ENCODE results near the gene IL12RB1.

- no peak for TF ChIP-seq POLR2A (IDR thresholded peaks at IDR 0.05)
- no peak for TF ChIP-seq CTCF (IDR thresholded peaks at IDR 0.05)
Observed at GRCh38 chr19:18021121-18021755, 65.5 kb downstream of the IL12RB1 start.

All from lower leg skin (tissue), 3 donors.